GM23338 (cell line): Measurements from ENCODE around the gene PCSK6.

ENCODE experiments used
- EZH2 ChIP-seq: fragments of 200-600 bp; sonication (generic); IDR thresholded peaks from one replicate; pipeline ENCODE4 v1.8.0; 2017; ENCODE audit warnings: antibody characterized with exemption, mild to moderate bottlenecking, low read depth; ENCODE audit not compliant: unreplicated experiment
- POLR2AphosphoS5 ChIP-seq: IDR thresholded peaks from 2 replicates; pipeline ENCODE4 v1.6.1; 2016; ENCODE audit warnings: antibody characterized with exemption, low read depth
- STAT1 ChIP-seq: IDR thresholded peaks from one replicate; pipeline ENCODE4 v1.6.1; 2016; ENCODE audit warnings: antibody characterized with exemption; ENCODE audit not compliant: unreplicated experiment
- TF ChIP-seq, protein P1 (sequence below), 2 experiments: fragments of 200-600 bp in 1 of 2; sonication (generic) in 1 of 2; conservative IDR thresholded peaks; 2 replicates each; pipeline versions ENCODE4 v1.5.1 to v1.6.1; 2016 to 2017; ENCODE audit warnings: antibody characterized with exemption in 2 of 2, low read depth in 2 of 2, mild to moderate bottlenecking in 2 of 2, moderate library complexity in 1 of 2

DNA sequence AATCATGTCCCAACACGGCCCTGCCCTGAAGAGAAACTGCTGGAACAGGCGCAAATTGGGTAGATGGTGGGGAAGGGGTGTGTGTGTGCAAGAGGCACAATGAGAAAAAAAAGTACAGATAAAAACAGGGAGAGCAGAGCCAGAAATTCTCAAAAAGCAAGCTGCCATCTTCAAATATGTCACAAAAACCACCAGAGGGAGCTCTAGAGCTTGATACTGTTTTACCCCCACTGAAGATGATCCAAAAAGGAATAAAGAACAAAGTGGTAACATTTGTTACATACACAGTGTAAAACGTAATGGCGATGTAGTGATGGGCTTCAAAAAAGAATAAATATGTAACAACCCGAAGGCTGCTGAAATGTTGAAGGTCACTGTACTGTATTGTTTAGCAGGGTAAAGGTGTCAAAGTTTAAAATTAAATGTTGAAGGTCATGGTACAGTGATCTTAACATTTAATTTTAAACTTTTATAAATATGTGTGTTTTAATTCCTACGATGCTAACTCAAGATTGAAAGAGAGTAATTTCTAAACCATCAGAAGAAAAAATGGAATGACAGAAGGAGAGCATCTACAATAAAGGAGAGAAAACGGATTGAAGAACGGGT, 200.5 kb downstream of the PCSK6 start:
- TF ChIP-seq, protein P1, sequence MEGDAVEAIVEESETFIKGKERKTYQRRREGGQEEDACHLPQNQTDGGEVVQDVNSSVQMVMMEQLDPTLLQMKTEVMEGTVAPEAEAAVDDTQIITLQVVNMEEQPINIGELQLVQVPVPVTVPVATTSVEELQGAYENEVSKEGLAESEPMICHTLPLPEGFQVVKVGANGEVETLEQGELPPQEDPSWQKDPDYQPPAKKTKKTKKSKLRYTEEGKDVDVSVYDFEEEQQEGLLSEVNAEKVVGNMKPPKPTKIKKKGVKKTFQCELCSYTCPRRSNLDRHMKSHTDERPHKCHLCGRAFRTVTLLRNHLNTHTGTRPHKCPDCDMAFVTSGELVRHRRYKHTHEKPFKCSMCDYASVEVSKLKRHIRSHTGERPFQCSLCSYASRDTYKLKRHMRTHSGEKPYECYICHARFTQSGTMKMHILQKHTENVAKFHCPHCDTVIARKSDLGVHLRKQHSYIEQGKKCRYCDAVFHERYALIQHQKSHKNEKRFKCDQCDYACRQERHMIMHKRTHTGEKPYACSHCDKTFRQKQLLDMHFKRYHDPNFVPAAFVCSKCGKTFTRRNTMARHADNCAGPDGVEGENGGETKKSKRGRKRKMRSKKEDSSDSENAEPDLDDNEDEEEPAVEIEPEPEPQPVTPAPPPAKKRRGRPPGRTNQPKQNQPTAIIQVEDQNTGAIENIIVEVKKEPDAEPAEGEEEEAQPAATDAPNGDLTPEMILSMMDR (conservative IDR thresholded peaks at IDR 0.05; ENCODE audit: low read depth in 2 of 2), result peak; percentile 58 to 73
- no peak for TF ChIP-seq POLR2AphosphoS5
- TF ChIP-seq EZH2, result no peak
- TF ChIP-seq STAT1, result no peak
